GM21717 (cell line): ENCODE measurements around the gene SEC16B.

ENCODE experiments used
- ATAC-seq: cut with Tn5 transposase; IDR thresholded peaks from one replicate; pipeline ENCODE4 v1.9.1; 2021; ENCODE audit warnings: mild to moderate bottlenecking, moderate library complexity; ENCODE audit not compliant: unreplicated experiment

Gene SEC16B

GRCh38 chr1:177981200-177981599 is 11.3 kb upstream of the SEC16B start:
- no peak for ATAC-seq

- ATAC-seq: no peak
Measured at GRCh38 chr1:177979272-177979671, 9.4 kb upstream of the SEC16B start.

GRCh38 chr1:177978530-177978929 is 8.7 kb upstream of the SEC16B start:
- ATAC-seq: no peak

GRCh38 chr1:177977141-177977540 is 7.3 kb upstream of the SEC16B start:
- ATAC-seq: no peak

GRCh38 chr1:177976596-177976995 is 6.7 kb upstream of the SEC16B start:
- no peak for ATAC-seq

- ATAC-seq: no peak
Measured at GRCh38 chr1:177975588-177976495, 6.0 kb upstream of the SEC16B start.

- ATAC-seq: no peak
Measured at GRCh38 chr1:177973585-177973984, 3.7 kb upstream of the SEC16B start.

- ATAC-seq: no peak
Measured at GRCh38 chr1:177969109-177969508, 749 bp downstream of the SEC16B start.

GRCh38 chr1:177966199-177966598 is 3.7 kb downstream of the SEC16B start:
- no peak for ATAC-seq

- no peak for ATAC-seq
Measured at GRCh38 chr1:177965293-177965692, 4.6 kb downstream of the SEC16B start.

GRCh38 chr1:177964336-177964735 is 5.5 kb downstream of the SEC16B start:
- ATAC-seq: no peak

- ATAC-seq: no peak
Measured at GRCh38 chr1:177960939-177961622, 8.8 kb downstream of the SEC16B start.

GRCh38 chr1:177959811-177960515 is 9.9 kb downstream of the SEC16B start:
- no peak for ATAC-seq

GRCh38 chr1:177958092-177958491 is 11.8 kb downstream of the SEC16B start:
- no peak for ATAC-seq

- no peak for ATAC-seq
Measured at GRCh38 chr1:177954076-177954475, 15.8 kb downstream of the SEC16B start.

- no peak for ATAC-seq
Measured at GRCh38 chr1:177953549-177953948, 16.3 kb downstream of the SEC16B start.

- no peak for ATAC-seq
Measured at GRCh38 chr1:177952691-177953090, 17.2 kb downstream of the SEC16B start.

- no peak for ATAC-seq
Measured at GRCh38 chr1:177952249-177952648, 17.6 kb downstream of the SEC16B start.

- no peak for ATAC-seq
Measured at GRCh38 chr1:177950506-177950905, 19.4 kb downstream of the SEC16B start.

GRCh38 chr1:177948336-177948972 is 21.4 kb downstream of the SEC16B start:
- ATAC-seq: peak; percentile 71

GRCh38 chr1:177947623-177948022 is 22.2 kb downstream of the SEC16B start:
- ATAC-seq: no peak
